Measurements from ENCODE around the gene WEE1.

The WEE1 gene

DNA sequence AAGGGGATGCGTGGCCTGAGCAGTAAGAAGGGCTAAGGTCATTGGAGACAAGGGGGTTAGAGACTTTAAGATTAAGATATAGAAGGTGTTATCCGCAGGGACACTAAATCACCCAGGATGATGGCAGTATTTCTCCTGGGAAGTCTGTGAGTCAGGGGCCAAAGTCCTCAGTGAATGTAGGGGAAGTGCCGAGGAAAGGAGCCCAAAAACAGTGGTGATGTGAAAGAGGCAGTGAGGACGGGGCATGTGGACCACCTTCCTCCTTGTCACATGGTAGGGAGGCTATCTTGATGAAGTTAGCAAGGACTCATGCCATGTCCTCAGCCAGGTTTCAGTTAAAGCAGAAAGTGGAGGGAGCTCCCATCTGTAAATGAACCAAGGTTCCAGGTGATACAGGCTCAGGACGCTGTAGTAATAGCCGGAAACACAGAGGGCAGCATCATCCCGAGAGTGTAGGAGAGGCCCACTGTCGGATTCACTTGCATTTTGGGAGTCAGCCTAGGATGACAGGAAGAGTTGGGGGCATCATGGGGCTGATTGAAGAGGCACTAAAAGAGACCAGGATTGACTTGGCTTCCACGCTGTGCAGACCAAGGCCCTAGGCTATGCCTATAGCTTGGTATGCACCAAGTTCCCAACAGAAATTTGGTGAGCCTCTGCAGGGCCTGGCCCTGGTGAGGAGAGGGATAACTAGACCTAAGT, 33.5 kb downstream of the WEE1 start:
- no peak overlapping the region for H3K4me2 ChIP-seq
- H3K4me3 ChIP-seq: no peak overlapping the region
- peaks cover 7% of the 10 kb centered on the region; the same call in 1 of the 2 replicates for H3K27me3 ChIP-seq
- peaks cover 9% of the 10 kb centered on the region; the same call in 1 of the 2 replicates for H4K20me1 ChIP-seq
- no peak for TF ChIP-seq Cebpa-rat (IDR thresholded peaks at IDR 0.05)
- H3K27ac ChIP-seq: no peak overlapping the region
- H3K36me3 ChIP-seq: no peaks in the 10 kb centered on the region
- H3K9ac ChIP-seq: no peak overlapping the region
- no peaks in the 10 kb centered on the region for H3K9me3 ChIP-seq
- peaks cover 22% of the 10 kb centered on the region for H3K4me1 ChIP-seq

DNA sequence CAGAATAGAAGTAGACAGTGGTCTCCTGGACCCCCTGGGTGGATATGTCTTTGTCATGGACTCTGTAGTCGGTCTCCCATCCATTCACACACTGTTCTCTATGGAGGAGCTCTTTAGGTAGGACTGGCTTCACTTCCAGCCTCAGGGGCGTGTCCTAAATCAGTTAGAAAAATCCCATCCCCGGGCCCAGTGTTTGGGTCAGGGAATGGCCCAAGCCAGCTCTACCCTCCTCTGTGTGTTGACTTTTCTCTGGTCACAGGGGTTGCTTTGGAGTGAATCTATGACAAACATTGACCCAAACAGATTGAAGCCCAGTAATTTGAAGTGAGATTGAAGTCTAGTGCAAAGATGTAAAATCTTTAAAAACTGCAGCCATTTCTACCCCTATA, 34.0 kb downstream of the WEE1 start:
- no peak for TF ChIP-seq Cebpa-rat (IDR thresholded peaks at IDR 0.05)
- no peak overlapping the region for H3K27ac ChIP-seq
- H3K36me3 ChIP-seq: no peaks in the 10 kb centered on the region
- peaks cover 22% of the 10 kb centered on the region for H3K4me1 ChIP-seq
- no peak overlapping the region for H3K4me3 ChIP-seq
- H3K9ac ChIP-seq: no peak overlapping the region
- H3K9me3 ChIP-seq: no peaks in the 10 kb centered on the region
- H3K4me2 ChIP-seq: no peak overlapping the region
- peaks cover 3% of the 10 kb centered on the region; the same call in 1 of the 2 replicates for H4K20me1 ChIP-seq
- peaks cover 3% of the 10 kb centered on the region; the same call in 1 of the 2 replicates for H3K27me3 ChIP-seq

DNA sequence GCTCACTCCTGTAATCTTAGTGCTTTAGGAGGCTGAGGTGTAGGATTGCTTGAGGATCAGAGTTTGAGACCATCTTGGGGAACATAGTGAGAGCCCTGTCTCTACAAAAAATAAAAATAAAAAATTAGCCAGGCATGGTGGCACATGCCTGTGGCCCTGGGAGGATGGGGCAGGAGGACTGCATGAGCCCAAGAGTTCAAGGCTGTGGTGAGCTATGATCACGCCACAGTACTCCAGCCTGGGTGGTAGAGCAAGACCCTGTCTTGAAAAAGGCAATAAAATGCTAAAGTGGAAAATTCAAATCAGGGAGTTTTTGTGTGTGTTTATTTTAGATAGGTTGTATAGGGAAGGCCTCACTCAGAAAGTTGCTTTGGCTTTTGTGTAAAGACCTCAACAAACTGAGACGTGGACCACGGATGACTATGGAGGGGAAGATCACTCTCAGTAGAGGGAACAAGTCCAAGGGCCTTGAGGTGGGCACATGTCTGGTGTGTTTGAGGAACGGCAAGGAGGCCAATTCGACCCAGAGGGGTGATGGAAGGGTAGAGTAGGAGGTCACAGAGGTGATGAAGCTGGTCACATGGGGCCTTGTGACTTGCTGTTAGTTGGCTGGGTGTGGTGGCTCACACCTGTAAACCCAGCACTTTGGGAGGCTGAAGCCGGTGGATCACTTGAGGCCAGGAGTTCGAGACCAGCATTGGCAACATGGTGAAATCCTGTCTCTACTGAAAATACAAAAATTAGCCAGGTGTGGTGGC, 35.7 kb downstream of the WEE1 start:
- no peak overlapping the region for H3K4me2 ChIP-seq
- no peaks in the 10 kb centered on the region for H3K27me3 ChIP-seq
- H4K20me1 ChIP-seq: no peaks in the 10 kb centered on the region
- no peak overlapping the region for H3K27ac ChIP-seq
- H3K4me1 ChIP-seq: peaks cover 33% of the 10 kb centered on the region
- H3K9me3 ChIP-seq: no peaks in the 10 kb centered on the region
- H3K36me3 ChIP-seq: no peaks in the 10 kb centered on the region
- H3K4me3 ChIP-seq: no peak overlapping the region
- TF ChIP-seq Cebpa-rat (IDR thresholded peaks at IDR 0.05): no peak
- no peak overlapping the region for H3K9ac ChIP-seq

DNA sequence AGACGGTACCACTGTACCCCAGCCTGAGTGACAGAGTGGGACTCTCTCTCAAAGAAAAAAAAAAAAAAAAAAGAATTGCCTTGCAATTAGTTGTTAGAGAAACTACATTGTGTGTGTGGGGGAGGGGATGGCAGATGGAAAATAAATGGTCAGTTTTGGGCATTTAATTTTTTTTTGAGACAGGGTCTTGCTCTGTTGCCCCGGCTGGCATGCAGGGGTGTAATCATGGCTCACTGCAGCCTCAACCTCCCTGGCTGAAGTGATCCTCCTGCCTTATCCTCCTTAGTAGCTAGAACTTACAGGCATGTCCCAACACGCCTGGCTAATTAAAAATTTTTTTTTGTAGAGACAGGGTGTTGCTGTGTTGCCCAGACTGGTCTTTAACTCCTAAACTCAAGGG, 36.4 kb downstream of the WEE1 start:
- Histone ChIP-seq H3K9me3 (no peaks in the 10 kb centered on the region), H3K9ac (no peak overlapping the region), H3K4me1 (peaks cover 40% of the 10 kb centered on the region), H3K4me2 (no peak overlapping the region), H4K20me1 (no peaks in the 10 kb centered on the region), H3K36me3 (no peaks in the 10 kb centered on the region), H3K27me3 (no peaks in the 10 kb centered on the region), H3K4me3 (no peak overlapping the region), H3K27ac (no peak overlapping the region)
- TF ChIP-seq Cebpa-rat (IDR thresholded peaks at IDR 0.05): no peak

DNA sequence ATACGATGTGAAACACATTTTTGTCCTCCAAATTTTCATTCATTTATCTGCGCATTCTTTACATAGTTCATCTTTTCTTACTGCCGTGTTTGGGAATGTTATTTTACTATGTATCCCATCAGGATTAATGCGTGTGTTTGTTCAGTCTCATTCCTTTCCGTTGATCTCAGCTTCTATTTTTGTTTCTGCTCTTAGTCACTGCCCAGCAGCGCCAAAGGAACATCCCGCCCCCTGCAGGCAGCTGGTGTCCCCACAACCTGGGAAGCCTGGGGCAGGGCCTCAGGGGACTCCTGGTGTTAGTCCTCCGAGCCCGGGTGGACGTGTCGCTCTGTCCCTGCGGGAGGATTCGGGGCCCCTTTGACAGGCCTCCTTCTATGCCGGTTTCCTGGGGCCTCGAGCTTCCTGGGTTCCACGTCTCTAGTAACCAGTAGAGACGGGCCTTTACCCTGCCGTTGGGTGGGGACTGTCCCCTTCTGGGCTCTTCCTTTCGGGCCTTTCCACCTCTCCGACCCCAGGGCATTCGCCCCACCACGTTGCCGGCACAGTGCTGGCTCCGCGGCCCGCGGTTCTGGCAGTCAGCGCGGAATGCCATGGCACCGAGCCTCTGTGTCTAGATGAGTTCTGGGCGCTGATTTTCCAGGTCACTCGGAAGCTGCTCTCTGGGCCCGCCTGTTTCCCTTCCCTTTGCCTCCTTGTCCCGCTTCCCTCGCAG, 39.8 kb downstream of the WEE1 start:
- Histone ChIP-seq H3K4me1 (peaks cover 62% of the 10 kb centered on the region), H3K9me3 (no peaks in the 10 kb centered on the region), H4K20me1 (no peaks in the 10 kb centered on the region), H3K9ac (peak overlapping the region; percentile 73), H3K36me3 (no peaks in the 10 kb centered on the region), H3K4me3 (peak overlapping the region; percentile 69), H3K27ac (peak overlapping the region; percentile 75), H3K27me3 (no peaks in the 10 kb centered on the region; the same call in 1 of the 2 replicates), H3K4me2 (peak overlapping the region; percentile 95)
- no peak for TF ChIP-seq Cebpa-rat (IDR thresholded peaks at IDR 0.05)

DNA sequence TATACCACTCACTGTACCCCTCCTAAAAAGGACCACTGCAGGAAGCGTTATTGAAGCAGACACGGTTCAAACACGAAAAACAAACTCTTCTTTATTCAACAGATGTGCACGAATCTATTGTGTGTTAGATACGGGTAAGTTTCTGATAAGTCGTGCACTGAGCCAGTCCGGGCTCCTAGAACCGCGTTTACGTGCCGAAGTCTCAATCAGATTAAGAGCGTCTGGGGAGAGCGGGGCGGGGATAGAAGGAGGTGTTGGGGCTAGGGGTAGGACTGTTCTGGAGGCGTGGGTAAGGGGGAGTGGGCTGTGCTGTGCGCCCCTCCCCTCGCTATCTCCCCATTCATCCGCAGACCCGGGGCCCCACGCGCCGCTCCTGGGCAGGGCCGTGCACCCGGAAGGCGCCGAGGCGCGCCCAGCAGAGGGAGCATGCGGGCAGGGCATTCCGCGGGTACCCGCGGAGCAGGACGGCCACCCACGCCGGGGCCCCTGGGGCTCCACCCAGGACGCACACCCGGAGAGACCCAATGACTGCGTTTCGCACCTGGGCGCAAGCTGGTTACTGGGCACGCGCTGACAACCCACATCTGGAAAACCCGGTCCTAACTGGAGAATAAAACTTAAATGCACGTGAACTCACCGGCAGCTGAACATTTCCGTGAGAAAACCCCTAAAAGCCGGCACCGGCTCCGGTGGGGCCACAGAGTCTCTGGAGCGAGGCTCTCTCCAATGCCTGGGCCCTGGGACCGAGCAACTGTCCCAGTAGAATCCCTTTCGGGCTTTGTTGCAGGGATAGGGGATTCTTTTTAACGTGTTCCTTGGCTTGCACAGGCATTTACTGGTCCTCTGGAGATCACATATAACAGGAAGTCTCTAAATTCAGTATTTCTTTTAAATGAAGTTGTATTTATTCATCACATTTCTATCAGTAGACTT, 40.6 kb downstream of the WEE1 start:
- H3K9ac ChIP-seq: peak overlapping the region; percentile 73
- H4K20me1 ChIP-seq: no peaks in the 10 kb centered on the region
- no peaks in the 10 kb centered on the region; the same call in 1 of the 2 replicates for H3K27me3 ChIP-seq
- H3K9me3 ChIP-seq: no peaks in the 10 kb centered on the region
- TF ChIP-seq Cebpa-rat (IDR thresholded peaks at IDR 0.05): no peak
- peaks cover 62% of the 10 kb centered on the region for H3K4me1 ChIP-seq
- peak overlapping the region; percentile 95 for H3K4me2 ChIP-seq
- H3K36me3 ChIP-seq: no peaks in the 10 kb centered on the region
- H3K4me3 ChIP-seq: peak overlapping the region; percentile 69
- peak overlapping the region; percentile 75 for H3K27ac ChIP-seq

DNA sequence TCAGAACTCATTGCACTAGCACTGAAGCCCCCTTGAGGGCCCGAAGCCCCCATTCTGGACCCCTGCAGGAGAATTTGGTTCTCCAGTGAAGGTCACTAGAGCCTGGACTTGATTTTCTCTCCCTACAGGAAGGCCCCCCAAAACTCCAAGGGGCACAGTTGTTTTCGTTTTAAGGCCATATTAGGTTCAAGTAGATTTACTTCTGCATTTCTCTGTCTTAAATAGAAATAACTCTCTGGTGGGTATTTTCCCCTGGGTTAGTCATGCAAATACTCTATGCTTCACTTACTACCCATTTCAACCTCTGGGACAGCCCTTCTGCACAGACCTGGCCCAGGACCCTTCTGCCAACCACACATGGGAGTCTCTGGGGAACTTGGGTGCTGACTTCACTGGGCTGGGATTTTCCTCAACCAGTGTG, 41.6 kb downstream of the WEE1 start:
- Histone ChIP-seq H3K9ac (peak overlapping the region; percentile 73), H3K4me2 (peak overlapping the region; percentile 95), H3K36me3 (no peaks in the 10 kb centered on the region), H3K4me3 (peak overlapping the region; percentile 69), H4K20me1 (no peaks in the 10 kb centered on the region), H3K27me3 (no peaks in the 10 kb centered on the region; the same call in 1 of the 2 replicates), H3K4me1 (peaks cover 71% of the 10 kb centered on the region), H3K27ac (peak overlapping the region; percentile 75), H3K9me3 (no peaks in the 10 kb centered on the region)
- no peak for TF ChIP-seq Cebpa-rat (IDR thresholded peaks at IDR 0.05)

DNA sequence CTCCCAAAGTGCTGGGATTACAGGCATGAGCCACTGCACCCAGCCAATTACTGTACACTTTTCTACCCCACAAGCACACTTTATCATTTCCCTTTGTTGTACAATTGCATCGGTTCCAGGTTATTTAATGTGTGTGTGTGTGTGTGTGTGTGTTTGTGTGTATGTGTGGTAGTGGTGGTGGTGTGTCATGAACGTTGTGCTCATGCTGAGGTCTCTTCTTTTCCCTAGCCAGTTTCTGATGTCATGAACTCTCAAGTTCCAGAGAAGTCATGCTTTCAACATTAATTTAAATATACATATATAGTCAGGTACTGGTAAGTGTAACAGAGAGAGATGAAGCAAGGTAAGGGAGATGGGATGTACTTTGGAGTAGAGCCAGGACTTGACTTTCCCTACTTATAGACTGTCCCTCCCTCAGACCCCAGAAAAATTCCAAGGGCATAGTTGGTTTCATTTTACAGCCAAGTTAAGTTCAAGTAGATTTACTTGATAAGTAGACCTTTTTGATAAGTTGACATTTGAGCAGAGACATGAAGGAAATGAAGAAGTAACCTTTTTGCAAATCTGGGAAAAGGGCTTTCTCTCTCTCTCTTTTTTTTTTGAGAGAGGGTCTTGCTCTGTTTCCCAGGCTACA, 42.7 kb downstream of the WEE1 start:
- H3K4me3 ChIP-seq: no peak overlapping the region
- H3K4me1 ChIP-seq: peaks cover 66% of the 10 kb centered on the region
- no peaks in the 10 kb centered on the region; the same call in 1 of the 2 replicates for H3K27me3 ChIP-seq
- no peaks in the 10 kb centered on the region for H4K20me1 ChIP-seq
- no peak overlapping the region for H3K9ac ChIP-seq
- H3K9me3 ChIP-seq: no peaks in the 10 kb centered on the region
- no peak for TF ChIP-seq Cebpa-rat (IDR thresholded peaks at IDR 0.05)
- peak overlapping the region; percentile 95 for H3K4me2 ChIP-seq
- no peak overlapping the region for H3K27ac ChIP-seq
- no peaks in the 10 kb centered on the region for H3K36me3 ChIP-seq

Measured in BLaER1 (cell line).